Omental fat pad (tissue), 4 donors: ENCODE measurements around the gene ITM2C. TPM values are rescaled to one million over a fixed set of nuclear protein-coding genes. Genes with fewer than 3 reads are reported as not detected.

ENCODE experiments used
- ATAC-seq: fragments of 150-250 bp; one replicate; pipeline ENCODE4 v1.9.1; 2016; ENCODE audit warnings: mild to moderate bottlenecking, moderate library complexity; ENCODE audit not compliant: low FRiP score
- DNase-seq: peaks from one replicate; pipeline ENCODE4 v3.0.0-alpha.2; 2019; ENCODE audit warnings: low spot score
- CTCF ChIP-seq, 3 donors: fragments of 450-650 bp; IDR thresholded peaks; one replicate each; pipeline ENCODE4 v1.5.1; 2016 to 2017; ENCODE audit warnings: antibody characterized with exemption in 3 of 3, mild to moderate bottlenecking in 3 of 3, moderate library complexity in 2 of 3
- total RNA-seq, 4 donors: library from RNA; depleted of rRNA; stranded (reverse); fragments of >200 nt; gene quantifications; one replicate each; pipeline ENCODE4 v1.1.0, GENCODE V29; 2016

Gene ITM2C
- total RNA-seq, 4 donors from 2014 or later: 17.9 to 35.9 (median 28.8) TPM

GRCh38 chr2:230886206-230886605, 21.5 kb downstream of the ITM2C start:
- DNase-seq (no peak), ATAC-seq (no peak)
- TF ChIP-seq CTCF (IDR thresholded peaks at IDR 0.05): no peak

- no peak for DNase-seq
- ATAC-seq: no peak
- TF ChIP-seq CTCF (IDR thresholded peaks at IDR 0.05): no peak
These were observed 21.9 kb downstream of the ITM2C start for GRCh38 chr2:230886671-230887071.

GRCh38 chr2:230887342-230887741, 22.6 kb downstream of the ITM2C start:
- no peak for TF ChIP-seq CTCF (IDR thresholded peaks at IDR 0.05)
- DNase-seq (no peak), ATAC-seq (no peak)

GRCh38 chr2:230888824-230889400, 24.2 kb downstream of the ITM2C start:
- TF ChIP-seq CTCF (IDR thresholded peaks at IDR 0.05): no peak
- ATAC-seq: no peak
- no peak for DNase-seq

GRCh38 chr2:230889911-230890601, 25.3 kb downstream of the ITM2C start:
- no peak for DNase-seq
- TF ChIP-seq CTCF (IDR thresholded peaks at IDR 0.05): no peak
- no peak for ATAC-seq

GRCh38 chr2:230890646-230891045, 25.9 kb downstream of the ITM2C start:
- DNase-seq (no peak), ATAC-seq (no peak)
- TF ChIP-seq CTCF (IDR thresholded peaks at IDR 0.05): no peak

GRCh38 chr2:230891064-230891463, 26.3 kb downstream of the ITM2C start:
- no peak for DNase-seq
- ATAC-seq: no peak

More at GRCh38 chr2:230891064-230891463, 26.3 kb downstream of the ITM2C start:
- no peak for TF ChIP-seq CTCF (IDR thresholded peaks at IDR 0.05)
